Measurements from ENCODE around the gene NPC1L1. TPM values are rescaled to one million over a fixed set of nuclear protein-coding genes. Genes with fewer than 3 reads are reported as not detected.

NPC1L1 gene
- polyA plus RNA-seq, 3 donors = 0.04 TPM; not detected in 2

DNA sequence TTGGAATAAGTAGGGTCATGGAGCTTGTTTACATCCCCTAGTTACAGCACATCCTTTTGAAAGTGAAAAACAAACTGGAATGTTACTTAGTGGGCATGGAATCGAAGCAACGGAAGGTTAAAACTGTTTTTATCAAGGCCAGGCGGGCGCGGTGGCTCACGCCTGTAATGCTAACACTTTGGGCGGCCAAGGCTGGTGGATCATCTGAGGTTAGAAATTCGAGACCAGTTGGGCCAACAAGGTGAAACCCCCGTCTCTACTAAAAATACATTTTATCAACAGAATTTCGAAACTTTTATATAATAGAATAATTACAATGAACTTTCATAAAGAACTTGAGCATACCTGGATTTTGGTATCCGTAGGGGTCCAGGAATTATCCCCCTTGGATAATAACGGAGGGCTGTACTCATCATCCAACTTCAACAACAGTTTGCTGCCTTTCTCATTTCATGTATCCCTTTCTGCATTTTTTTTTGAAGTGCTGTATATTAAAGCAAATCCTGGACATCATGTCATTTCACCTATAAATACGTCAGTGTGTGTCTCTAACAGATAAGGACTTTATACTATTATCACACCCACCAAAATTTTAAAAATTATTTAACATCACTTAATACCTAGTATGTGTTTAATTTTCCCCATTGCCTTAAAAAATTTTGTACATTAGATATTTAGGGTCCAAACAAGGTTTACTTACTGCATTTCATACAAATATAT lies 42.2 kb upstream of the NPC1L1 start:
- TF ChIP-seq CTCF (IDR thresholded peaks at IDR 0.05) = no peak
- Histone ChIP-seq H4K20me1 (ENCODE audit: insufficient read depth, low read length) (no peaks in the 10 kb centered on the region), H3K36me3 (replicated peaks in 1 of 2; ENCODE audit: control insufficient read depth in 1 of 2, insufficient read depth in 2 of 2, low read length in 2 of 2) (peaks cover 17 to 21% of the 10 kb centered on the region in 2 donors), H3K9me3 (replicated peaks in 1 of 2; ENCODE audit: control insufficient read depth in 1 of 2, insufficient read depth in 1 of 2, low read length in 2 of 2) (no peaks in the 10 kb centered on the region), H3K27me3 (ENCODE audit: control insufficient read depth in 2 of 2, insufficient read depth in 2 of 2, low read length in 2 of 2) (no peaks in the 10 kb centered on the region), H3K4me2 (replicated peaks; ENCODE audit: extremely low read depth, low read length, poor library complexity, severe bottlenecking) (peak overlapping the region; percentile 79), H3K79me2 (ENCODE audit: insufficient read depth, low read length) (peaks cover 36% of the 10 kb centered on the region), H3K4me1 (ENCODE audit: control insufficient read depth in 1 of 2, insufficient read depth in 2 of 2, low read length in 2 of 2) (peaks cover 18 to 22% of the 10 kb centered on the region in 2 donors), H3K9ac (ENCODE audit: insufficient read depth, low read length, poor library complexity, severe bottlenecking) (peak overlapping the region; percentile 94), H3K4me3 (replicated peaks in 1 of 3; ENCODE audit: low read depth in 2 of 3, low read length in 3 of 3) (peak overlapping the region; percentile 69 to 90 (median 81)), H3K27ac (ENCODE audit: low read depth in 1 of 2, low read length in 2 of 2) (peak overlapping the region; percentile 94 to 99), H2AFZ (ENCODE audit: insufficient read depth, low read depth, low read length, poor library complexity, severe bottlenecking) (peak overlapping the region; percentile 79)
- intact Hi-C loops (cut with micrococcal nuclease) = loop anchor here (5.0 to 10.0 kb wide), 4 partner anchors 51 to 529 kb away; partner anchors contain the start of genes H2AZ2 (in 1 of the 2), PURB (in 1 of the 2) and TBRG4 (in 1 of the 2)
- H3K9me3 Mint-ChIP-seq = no peaks in the 10 kb centered on the region
- peak overlapping the region; percentile 87 to 95 for H3K4me3 Mint-ChIP-seq
- no peaks in the 10 kb centered on the region for H3K27me3 Mint-ChIP-seq (ENCODE audit: low read depth in 3 of 3)
- H3K4me1 Mint-ChIP-seq = peaks cover 21% of the 10 kb centered on the region
- H3K27ac Mint-ChIP-seq = peak overlapping the region; percentile 97 to 99 (median 99)
- DNase-seq = no peak
- 100% methylated on average over 6 of the region's 13 CpGs for WGBS (ENCODE audit: insufficient coverage)
- H3K36me3 Mint-ChIP-seq = peaks cover 18 to 26% of the 10 kb centered on the region in 2 donors

DNA sequence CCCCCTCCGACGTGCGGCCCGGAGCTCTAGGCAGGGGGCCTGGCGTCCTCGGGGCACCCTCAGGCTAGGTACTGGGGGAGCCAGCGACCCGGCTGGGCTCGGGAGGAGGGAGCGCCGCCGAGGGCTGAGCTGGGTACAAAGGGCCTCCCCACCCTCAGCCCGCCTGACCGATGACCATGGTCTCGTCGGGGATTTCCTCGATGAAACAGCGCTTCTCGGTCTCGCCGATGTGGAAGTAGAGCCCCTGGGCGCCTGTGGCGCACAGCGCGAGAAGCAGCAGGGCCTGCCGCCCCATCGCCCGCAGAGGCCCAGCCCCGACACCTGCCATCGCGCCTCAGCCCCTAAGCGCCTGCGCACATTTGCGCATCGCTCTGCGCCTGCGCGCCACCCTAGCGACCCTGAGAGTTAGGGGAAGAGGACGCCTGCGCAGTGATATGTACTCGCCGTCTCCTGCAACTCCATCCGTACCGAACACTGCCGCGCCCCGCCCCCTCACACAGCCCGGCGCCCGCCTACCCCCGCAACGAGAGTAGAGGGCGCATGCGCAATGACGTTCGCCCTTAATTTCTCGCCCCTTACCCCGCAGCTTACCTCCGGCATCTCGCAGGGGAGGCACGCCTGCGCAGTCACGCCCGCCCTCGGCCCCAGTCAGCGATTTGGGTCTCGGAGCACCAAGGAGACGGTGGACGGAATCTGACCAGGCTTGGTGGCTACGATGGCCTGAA lies 40.9 kb upstream of the NPC1L1 start, which contains the start of gene TMED4:
TSS of gene TMED4 (minus strand) at position 353 of the 725 bp plus-strand sequence. CDS start at position 328, 25 bp downstream.
- Mint-ChIP-seq H3K4me1 (peaks cover 20% of the 10 kb centered on the region), H3K27ac (peak within 1 kb of the TSS; percentile 97 to 99 (median 99)), H3K27me3 (ENCODE audit: low read depth in 3 of 3) (no peaks in the 10 kb centered on the region), H3K9me3 (no peaks in the 10 kb centered on the region), H3K4me3 (peak within 1 kb of the TSS; percentile 87 to 95), H3K36me3 (peaks cover 23 to 33% of the 10 kb centered on the region in 2 donors)
- H2AFZ ChIP-seq (ENCODE audit: insufficient read depth, low read depth, low read length, poor library complexity, severe bottlenecking) = peak within 1 kb of the TSS; percentile 79
- peaks cover 38% of the 10 kb centered on the region for H3K79me2 ChIP-seq (ENCODE audit: insufficient read depth, low read length)
- H3K4me1 ChIP-seq (ENCODE audit: control insufficient read depth in 1 of 2, insufficient read depth in 2 of 2, low read length in 2 of 2) = peaks cover 18 to 22% of the 10 kb centered on the region in 2 donors
- H3K9ac ChIP-seq (ENCODE audit: insufficient read depth, low read length, poor library complexity, severe bottlenecking) = peak within 1 kb of the TSS; percentile 94
- no peaks in the 10 kb centered on the region for H3K9me3 ChIP-seq (replicated peaks in 1 of 2; ENCODE audit: control insufficient read depth in 1 of 2, insufficient read depth in 1 of 2, low read length in 2 of 2)
- no peaks in the 10 kb centered on the region for H3K27me3 ChIP-seq (ENCODE audit: control insufficient read depth in 2 of 2, insufficient read depth in 2 of 2, low read length in 2 of 2)
- intact Hi-C loops (cut with micrococcal nuclease) = loop anchor here (5.0 to 10.0 kb wide), 4 partner anchors 53 to 530 kb away; partner anchors contain the start of genes H2AZ2 (in 1 of the 2), PURB (in 1 of the 2) and TBRG4 (in 1 of the 2)
- H3K4me2 ChIP-seq (replicated peaks; ENCODE audit: extremely low read depth, low read length, poor library complexity, severe bottlenecking) = peak within 1 kb of the TSS; percentile 79
- TF ChIP-seq CTCF (IDR thresholded peaks at IDR 0.05) = no peak
- DNase-seq = peak; percentile 99
- no peaks in the 10 kb centered on the region for H4K20me1 ChIP-seq (ENCODE audit: insufficient read depth, low read length)
- WGBS (ENCODE audit: insufficient coverage) = under 1% methylated on average over 64 of the region's 71 CpGs
- H3K4me3 ChIP-seq (replicated peaks in 1 of 3; ENCODE audit: low read depth in 2 of 3, low read length in 3 of 3) = peak within 1 kb of the TSS; percentile 69 to 90 (median 81)
- peak within 1 kb of the TSS; percentile 94 to 99 for H3K27ac ChIP-seq (ENCODE audit: low read depth in 1 of 2, low read length in 2 of 2)
- H3K36me3 ChIP-seq (replicated peaks in 1 of 2; ENCODE audit: control insufficient read depth in 1 of 2, insufficient read depth in 2 of 2, low read length in 2 of 2) = peaks cover 22 to 25% of the 10 kb centered on the region in 2 donors

All from CD14-positive monocyte (primary cell).